ENCODE measurements around the gene SPDL1.
"Not testable (repeated sequence)": the region's sequence is repeated elsewhere in the genome, so short reads cannot be mapped to it uniquely, and the experiment has no call there.

The SPDL1 gene

DNA sequence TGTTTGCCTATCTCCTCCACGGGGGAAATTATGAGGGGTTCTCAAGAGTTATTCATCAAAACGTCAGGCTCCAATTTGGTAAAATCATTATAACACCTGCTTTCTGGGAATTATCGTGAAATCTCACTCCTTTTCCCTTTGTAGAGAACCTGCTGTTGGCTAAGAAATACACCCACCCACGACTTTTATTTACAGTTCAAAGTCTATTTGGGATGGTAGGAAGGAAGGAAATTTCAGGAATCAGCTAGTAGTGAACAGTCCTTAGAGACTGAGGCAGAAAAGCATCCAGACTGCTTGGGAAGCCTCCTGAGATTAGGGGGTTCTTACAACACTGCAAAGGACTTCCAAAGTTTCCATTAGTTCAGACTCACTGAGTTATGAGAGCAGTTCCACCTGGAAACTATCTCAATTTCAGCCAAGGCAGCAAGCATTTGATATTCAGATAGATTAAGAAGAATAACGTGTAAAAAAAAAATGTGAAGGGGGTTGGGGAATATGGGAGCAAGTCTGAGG lies 9.4 kb upstream of the SPDL1 start:
- DNase-seq = no peak

DNA sequence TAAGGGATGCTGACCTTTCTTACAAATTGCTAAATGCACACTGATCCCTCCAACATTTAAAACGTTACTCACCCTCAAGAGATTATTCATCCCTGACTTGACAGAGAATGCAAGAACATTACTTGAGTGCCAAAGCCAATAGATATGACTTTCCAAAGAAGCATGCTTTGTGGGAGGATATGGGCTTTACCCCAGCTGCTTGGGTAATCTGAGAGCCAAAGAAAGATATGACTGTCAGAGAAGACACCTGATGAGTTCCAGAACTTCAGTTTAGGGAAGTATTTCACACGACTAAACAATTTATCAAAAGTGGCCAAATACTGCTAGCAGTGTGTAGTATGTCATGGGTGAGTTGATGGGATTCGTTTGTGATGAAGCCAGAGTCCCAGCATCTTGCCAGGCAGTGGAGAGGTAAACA lies 7.4 kb upstream of the SPDL1 start:
- DNase-seq = no peak

DNA sequence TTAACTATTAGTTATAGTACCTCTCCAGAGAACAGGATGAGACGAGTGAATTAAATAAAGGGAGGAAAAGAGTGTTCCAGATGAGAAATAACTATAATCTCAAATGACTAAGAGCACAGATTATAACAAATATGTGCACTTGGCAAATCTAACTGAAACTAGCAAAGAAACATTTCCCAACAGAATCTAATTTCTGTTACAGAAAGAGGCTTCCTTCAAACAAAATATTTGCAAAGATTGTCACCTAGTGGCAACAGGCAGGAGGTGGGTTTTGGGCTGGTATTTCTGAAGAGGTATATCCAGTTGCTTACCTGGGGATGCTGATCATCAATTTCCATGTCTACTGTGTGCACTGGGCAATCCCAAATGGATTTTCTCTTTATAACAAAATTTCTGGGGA lies 5.6 kb upstream of the SPDL1 start:
- DNase-seq = no peak

DNA sequence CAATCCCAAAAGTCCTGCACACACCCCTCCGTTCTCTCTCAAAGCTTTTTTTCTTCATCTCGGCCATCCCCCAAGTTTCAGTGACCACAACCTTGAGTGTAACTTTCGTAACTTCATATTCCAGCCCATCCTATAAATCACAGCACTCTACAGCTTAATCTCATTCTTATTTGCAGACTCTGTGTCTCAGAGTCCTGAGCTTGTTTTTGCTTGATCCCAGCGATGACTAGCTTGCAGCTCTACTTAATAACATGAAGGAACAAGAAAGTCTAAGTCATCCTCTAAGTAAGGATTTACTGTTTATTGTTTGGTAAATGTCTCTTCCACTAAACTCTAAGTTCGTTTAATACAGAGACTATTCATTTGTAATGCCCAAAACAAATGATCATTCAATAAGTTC lies 2.6 kb upstream of the SPDL1 start:
- no peak for DNase-seq

DNA sequence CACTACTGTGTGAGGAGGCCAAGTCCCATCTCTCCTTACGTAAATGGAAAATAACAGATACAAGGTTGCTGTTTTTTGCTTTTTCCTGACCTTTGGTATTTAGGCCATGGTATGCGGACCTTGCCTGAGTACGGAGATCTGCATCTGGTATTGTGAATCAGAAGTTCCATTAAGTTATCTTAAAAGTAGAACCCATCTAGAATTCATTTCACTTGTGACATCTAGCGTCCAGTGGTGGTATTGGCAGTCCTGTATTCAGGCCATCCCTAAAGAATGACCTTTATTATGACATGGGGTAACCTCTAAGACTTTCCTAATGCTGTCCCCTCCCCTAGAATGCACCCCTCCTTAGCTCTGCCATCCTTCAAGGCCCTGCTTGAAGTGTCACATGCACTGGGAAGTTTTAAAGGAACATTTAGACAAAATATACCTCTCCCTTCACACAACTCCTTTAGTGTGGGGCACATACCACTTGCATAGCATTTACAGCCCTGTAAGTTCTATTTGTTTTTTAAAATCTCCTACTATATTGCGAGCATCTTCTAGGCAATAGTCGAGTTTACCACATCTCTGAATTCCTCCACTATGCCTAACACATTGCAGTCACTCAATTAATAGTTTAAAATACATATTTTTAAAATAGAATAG lies 1.9 kb upstream of the SPDL1 start:
- peak in 2 of 4 experiments; percentile 5 to 10 for DNase-seq

DNA sequence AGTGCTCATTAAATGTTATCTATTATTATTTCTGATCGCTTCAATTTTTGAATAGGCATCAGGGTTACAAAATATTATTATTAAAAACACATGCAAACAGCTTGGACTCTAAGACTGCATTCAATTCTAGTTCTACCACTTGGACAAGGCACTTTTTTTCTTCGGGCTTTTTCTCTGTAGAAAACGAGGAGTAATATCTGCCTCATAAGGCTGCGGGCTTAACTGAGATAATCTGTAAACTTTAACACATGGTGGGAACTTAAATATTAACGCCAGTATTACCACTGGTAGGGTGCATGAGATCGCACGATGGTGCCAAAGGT lies 511 bp upstream of the SPDL1 start:
- DNase-seq = no peak

DNA sequence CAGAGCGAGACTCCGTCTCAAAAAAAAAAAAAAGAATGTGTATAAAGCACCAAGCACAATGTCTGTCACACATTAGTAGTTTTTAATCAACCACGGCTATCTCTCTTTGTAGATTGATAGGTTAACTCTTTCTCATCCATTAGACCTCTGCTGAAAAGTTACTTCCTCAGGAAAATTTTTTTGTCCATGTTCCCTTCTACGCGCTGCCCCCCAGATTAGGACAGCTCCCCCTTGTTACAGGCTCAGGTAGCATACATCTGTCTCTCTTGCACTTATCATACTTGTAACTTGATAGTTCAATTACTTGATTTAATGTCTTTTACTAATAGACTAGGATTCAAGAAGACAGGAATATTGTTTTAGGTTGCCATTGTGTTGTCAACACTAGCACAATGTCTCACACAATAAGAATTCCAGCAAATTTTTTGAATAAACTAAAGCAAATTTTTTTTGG lies 1.5 kb downstream of the SPDL1 start:
- no peak for DNase-seq

DNA sequence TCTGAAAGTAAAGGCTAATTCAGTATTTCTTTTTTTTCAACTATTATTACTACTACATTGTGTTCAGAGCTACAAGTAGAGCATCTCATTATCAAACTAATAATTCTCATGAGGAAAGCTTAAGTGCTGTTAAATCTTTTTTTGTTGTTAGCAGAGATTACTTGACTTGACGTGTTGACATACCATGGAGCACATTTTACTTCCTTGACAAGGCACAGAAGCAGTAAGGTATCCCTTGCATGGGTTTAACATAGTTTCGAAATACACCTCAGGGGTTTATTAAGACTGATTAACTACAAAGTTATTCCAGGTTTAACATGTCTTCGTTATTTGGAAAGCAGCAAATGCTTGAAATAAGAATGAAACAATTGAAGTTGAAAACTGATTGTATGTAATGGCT lies 7.0 kb downstream of the SPDL1 start:
- DNase-seq = no peak

DNA sequence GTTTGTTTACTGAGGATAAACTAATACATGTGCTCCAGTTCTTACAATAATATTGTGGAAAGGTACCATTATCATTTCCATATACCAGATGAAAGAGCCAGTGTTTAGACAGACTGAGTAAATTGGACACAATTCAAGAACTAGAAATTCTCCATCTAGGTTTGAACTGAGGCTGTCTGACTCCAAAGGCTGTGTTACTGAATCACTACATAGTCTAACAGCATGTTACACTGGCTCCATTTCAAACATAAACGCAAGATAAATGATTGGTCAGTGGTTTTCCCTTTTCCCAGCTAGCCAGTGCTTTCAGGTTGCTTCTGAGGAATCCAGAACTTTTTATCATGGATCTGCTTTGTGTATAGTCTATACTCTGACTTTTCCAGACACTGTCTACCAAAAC lies 8.1 kb downstream of the SPDL1 start:
- no peak for DNase-seq

DNA sequence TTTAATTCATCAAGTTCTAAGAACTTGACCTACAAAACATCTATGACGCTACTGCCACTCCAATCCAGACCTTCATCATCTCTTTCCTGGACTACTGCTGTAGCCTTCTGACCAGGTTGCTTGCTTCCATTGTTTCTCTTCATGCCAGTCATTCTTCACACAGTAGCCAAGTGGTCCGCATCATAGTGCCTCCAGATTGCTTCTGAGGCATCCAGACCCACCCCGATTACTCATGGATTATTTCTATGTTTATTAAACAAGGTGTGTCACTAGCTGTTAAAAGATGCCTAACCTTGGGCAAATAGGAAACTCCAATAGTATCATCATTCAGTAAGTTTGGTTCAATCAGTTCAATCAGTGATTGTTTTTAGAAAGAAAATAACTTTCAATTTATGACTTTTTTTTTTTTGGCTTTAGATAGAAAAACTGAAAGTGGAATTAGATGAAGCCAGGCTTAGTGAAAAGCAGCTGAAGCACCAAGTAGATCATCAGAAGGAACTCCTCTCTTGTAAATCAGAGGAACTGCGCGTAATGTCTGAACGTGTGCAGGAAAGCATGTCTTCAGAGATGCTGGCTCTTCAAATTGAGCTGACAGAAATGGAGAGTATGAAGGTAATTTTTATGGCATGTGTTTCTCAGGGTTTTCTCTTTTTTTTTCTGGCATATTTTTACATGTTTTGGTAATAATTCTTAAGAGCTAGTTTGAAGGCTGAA lies 9.5 kb downstream of the SPDL1 start:
- DNase-seq = no peak

DNA sequence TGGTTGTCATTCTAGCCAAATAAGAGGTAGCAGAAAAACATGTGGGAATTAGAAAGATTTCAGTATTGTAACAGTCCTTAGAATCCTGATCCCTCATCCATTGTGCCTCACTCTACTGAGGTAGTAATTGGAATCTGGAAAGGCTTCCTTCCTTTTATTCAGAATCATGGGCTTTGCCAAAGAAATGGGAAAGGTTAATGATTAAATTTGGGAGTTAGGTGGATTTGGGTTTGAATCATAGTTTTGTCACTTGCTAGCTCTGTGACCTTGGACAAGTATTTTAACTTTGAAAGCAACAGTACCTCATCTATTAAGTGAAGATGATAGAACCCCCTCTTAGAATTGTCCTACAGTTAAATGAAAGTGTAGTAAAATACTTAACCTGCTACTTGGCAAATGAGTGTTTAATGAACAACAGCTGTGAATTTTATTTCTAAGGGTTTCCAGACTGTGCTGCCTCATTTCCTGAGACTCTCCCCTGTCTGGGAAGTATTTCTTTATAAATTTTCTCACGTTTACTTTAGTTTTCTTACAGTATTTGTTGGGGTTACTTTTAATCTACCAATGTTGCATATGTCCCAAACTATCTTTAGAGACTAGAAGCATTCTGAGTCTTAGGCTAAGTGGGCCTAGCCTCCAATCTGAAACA lies 11.7 kb downstream of the SPDL1 start:
- no peak for DNase-seq

DNA sequence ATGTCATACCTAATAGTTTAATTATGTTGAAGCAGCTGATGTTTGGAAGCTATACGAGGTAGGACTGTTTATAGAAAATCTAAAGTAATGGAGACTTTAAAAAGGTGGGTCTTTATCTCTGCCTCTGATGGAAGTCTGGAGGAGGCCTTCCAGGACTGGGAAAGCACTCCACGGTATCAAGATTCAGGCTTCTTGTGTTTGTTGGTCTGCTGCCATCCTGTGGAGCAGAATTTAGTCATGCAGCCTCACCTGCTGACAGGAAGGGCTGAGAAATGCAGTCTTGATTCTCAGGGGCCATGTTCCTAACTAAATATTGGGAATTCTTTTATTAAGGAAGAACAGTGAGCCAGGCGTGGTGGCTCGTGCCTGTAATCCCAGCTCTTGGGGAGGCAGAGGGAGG lies 15.9 kb downstream of the SPDL1 start:
- DNase-seq = no peak

DNA sequence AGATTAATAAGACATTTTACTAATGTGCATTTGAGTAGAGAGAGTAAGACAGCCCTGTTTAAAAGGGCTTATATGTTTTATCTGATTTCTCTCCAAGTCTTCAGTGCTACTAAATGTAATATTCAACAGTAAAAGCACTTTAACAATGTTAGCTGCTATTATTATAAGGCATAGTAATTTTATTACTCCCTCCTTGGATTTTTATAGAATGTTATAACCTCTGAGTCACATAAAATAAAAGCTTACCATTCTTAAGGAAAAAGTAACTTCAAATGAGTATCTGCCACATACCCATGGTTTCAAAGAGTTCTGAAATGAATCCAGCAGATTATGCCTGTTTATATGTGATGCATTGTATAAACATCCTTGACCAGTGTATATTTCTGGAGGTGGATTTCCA lies 19.0 kb downstream of the SPDL1 start:
- DNase-seq = no peak

DNA sequence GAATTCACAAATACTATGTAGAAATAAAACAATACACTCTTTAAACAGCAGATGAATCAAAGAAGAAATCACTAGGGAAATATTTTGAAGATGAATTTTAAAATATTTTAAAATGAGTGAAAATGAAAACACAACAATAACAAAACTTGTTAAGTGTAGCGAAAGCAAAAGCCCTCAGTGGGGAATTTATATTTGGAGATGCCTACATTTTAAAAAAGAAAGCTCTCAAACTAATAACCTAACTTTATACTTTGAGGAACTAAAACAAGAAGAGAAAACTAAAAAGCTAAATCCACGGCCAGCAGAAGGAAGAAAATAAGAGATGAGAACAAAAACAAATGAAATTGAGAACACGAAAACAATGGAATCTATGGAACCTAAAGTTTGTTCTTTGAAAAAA lies 22.7 kb downstream of the SPDL1 start:
- no peak for DNase-seq

DNA sequence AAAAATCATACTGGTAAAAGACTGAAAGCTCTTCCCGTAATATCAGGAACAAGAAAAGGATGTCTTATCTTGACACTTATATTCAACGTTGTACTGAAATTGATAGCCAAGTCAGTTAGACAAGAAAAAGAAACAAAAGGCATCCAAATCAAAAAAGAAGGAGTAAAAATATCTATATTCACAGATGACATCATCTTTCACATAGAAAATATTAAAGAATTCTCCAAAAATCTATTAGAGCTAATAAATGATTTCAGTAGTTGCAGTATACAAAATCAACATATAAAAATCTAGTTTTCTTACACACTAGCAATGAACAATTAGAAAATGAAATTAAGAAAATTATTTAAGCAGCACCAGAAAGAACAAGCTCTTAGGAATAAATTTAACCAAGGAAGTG lies 24.3 kb downstream of the SPDL1 start:
- DNase-seq = no peak

DNA sequence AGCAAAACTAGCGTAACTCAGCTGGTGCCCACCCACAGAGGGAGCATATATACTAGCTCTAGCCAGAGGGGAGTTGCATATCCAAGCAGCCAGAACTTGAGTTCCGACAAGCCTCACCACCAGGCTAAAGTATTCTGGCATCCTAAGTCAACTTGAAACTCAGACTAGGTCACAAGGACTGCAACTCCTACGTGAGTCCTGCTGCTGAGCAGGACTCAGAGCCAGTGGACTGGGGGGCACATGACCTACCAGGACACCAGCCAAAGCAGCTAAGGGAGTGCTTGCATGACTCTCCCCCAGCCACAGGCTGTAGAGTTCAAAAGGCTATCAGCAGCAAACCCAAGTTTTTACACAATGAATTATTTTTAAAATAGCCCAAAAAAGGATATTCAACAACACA lies 26.1 kb downstream of the SPDL1 start:
- DNase-seq = no peak

DNA sequence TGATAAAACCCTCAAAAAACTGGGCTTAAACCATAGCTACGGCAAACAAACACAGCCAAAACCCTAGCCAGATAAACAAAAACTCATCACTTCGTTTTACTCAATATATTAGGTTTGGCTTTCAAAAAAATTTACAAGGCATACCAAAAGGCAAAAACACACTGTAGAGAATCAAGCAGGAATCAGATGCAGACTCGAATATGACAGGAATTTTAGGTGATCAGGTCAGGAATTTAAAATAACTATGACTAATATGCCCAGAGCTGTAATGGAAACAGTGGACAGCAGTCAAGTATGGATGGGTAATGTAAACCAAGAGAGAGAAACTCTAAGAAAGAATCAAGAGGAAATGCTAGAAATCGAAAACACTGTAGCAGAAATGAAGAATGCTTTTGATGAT lies 27.0 kb downstream of the SPDL1 start:
- no peak for DNase-seq

DNA sequence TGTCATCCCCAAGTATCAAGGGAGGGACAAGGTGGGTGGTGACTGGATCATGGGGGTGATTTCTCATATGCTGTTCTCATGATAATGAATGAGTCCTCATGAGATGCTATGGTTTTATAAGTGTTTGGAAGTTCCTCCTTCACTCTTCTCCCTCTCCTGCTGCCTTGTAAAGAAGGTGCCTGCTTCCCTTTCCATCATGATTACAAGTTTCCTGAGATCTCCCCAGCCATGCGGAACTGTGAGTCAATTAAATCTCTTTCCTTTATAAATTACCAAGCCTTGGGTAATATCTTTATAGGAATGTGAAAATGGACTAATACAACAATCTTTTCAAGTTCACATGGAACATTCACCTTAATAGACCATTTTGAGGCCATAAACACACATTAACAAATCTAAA lies 32.0 kb downstream of the SPDL1 start:
- no peak for DNase-seq

DNA sequence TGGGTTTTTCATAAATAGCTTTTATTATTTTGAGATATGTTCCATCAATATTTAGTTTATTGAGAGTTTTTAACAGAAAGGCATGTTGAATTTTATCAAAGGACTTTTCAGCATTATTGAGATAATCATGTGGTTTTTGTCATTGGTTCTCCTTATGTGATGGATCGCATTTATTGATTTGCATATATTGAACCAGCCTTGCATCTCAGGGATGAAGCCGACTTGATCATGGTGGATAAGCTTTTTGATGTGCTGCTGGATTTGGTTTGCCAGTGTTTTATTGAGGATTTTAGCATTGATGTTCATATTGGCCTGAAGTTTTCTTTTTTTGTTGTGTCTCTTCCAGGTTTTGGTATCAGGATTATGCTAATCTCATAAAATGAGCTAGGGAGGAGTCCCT lies 40.7 kb downstream of the SPDL1 start:
- not testable (repeated sequence) for DNase-seq

DNA sequence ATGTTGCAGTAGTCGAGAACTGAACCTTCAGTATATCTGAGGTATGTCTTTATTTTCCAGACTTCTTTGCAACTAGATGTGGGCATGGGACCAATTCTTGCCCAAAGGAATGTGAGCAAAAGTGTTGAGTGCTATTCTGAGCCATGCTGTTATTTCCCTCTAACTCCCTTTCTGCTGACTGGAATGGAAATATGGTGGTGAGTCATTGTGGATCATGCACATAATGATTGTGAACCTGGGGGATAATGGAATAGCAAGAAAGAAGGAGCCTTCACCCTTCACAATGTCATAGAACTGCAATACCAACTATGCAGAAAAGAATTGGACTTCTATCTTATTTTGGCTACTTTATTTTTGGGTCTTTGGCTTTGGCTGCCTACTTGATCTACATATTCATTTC lies 43.2 kb downstream of the SPDL1 start:
- DNase-seq = no peak

DNA sequence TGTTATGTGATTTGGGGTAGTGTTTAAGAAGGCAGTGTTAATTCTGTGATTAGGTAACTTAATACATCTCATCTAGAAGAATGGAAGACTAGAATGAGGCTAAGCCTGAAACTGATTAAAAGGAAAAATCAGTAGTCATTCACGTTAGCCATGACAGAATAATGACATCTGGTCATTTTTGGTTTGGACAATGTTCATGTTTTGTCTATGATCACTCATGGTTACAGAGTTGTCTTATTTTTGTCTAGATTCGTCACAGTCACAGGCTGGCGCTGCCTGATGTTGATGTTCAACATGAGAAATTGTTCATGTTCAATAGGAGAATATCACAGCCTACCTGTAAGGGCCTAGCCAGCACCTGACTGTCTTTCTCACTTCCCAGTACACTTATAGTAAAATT lies 44.0 kb downstream of the SPDL1 start:
- DNase-seq = no peak

DNA sequence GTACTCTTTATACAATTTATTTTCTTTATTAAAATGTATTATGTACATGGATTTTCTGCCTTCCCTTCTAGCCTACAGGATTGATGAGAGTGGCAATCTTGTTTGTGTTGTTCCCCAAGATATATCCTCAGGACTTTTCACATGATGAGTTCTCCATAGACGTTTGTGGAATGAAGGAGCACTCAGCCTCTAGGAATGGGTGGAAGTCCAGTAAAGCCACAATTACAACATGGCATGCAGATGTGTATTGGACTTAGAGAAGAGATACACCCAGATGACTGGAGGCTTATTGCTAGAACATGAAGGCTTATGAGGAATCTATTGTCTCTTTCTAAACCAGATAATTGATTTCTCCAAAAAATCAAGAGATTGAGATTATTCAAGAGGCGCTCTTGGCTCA lies 45.3 kb downstream of the SPDL1 start:
- DNase-seq = no peak

DNA sequence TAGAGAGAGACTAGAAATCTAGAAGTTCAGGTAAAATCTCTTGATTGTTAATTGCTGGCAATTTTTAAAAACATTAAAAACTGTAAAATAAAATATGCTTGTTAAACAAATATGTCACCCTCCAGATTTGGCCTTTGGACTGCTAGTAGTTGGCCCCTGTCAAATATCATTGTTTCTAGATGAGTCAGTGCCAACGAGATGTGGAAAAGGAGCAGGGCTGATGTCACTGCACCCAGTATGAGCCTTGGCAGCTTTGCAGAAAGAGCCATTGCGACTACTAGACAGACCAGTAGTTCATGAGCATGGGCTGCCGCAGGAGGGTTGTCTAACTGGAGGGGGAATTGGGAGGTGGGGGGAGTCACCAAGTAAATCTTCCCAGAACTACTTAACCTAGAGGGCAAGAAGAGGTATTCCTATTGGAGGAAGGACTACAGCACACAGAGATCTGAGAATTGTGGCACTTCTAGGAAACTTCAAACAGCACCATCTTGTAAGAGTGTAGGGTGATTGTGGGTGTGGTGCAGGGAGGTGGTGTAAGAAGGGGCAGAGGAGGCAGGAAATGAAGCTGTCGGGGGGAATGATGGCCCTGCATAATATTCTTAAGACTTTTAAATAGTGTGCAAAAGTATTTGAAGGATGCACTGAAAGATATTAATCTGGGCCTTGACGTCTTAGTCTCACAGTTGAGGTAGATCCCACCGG lies 46.4 kb downstream of the SPDL1 start:
- DNase-seq = no peak

DNA sequence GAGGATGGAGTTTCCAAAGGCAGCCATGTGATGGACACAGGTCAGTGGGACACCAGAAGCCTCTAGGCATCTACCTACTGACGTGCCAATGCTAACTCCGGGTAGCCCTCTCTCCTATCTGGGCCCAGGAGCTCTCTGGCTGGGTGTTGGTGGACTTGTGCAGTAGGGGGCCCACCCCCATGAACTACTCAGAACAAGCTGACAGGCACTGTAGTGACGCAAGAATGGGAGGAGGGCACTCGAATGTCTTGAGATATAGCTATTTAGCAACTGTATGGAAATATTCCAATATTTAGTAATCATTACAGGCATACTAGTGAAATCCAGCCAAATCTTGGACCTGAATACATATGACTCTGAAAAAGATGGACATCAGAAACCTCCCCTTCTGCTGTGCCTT lies 47.8 kb downstream of the SPDL1 start:
- DNase-seq = no peak

Data from activated naive CD4-positive, alpha-beta T cell (primary cell).